HepG2 (cell line): Measurements from ENCODE around the gene ATP6V0D1. TPM values are rescaled to one million over a fixed set of nuclear protein-coding genes. Genes with fewer than 3 reads are reported as not detected.
A peak's percentile ranks its signal among the peaks of the same experiment; 100 is the strongest.

Experiments used
- AKAP8 ChIP-seq: sonication (generic); formaldehyde crosslinking; IDR thresholded peaks from 2 replicates; pipeline ENCODE4 v1.5.1; 2020; ENCODE audit warnings: mild to moderate bottlenecking, missing genetic modification reagents
- ATF1 ChIP-seq: IDR thresholded peaks from 2 replicates; pipeline ENCODE4 v1.6.1; 2016; ENCODE audit warnings: mild to moderate bottlenecking, control low read depth
- BCL3 ChIP-seq: sonication (generic); formaldehyde crosslinking; IDR thresholded peaks from 2 replicates; pipeline ENCODE4 v1.5.1; 2020; ENCODE audit warnings: mild to moderate bottlenecking, missing genetic modification reagents, moderate library complexity
- BRF2 ChIP-seq: sonication (generic); formaldehyde crosslinking; IDR thresholded peaks from 2 replicates; pipeline ENCODE4 v1.8.1; 2022; ENCODE audit warnings: mild to moderate bottlenecking, missing genetic modification reagents
- CBFB ChIP-seq: sonication (generic); formaldehyde crosslinking; IDR thresholded peaks from 2 replicates; pipeline ENCODE4 v1.4.0; 2020; ENCODE audit warnings: missing genetic modification reagents
- CCDC6 ChIP-seq: sonication (generic); formaldehyde crosslinking; IDR thresholded peaks from 2 replicates; pipeline ENCODE4 v1.8.1; 2022; ENCODE audit warnings: mild to moderate bottlenecking, missing genetic modification reagents, moderate library complexity
- DDIT3 ChIP-seq: sonication (generic); formaldehyde crosslinking; IDR thresholded peaks from 2 replicates; pipeline ENCODE4 v1.4.0; 2020; ENCODE audit warnings: mild to moderate bottlenecking, missing genetic modification reagents
- DNMT3B ChIP-seq: conservative IDR thresholded peaks from 2 replicates; pipeline ENCODE4 v1.6.1; 2016; ENCODE audit warnings: missing biosample characterization, control low read depth
- DPF2 ChIP-seq: sonication (generic); formaldehyde crosslinking; IDR thresholded peaks from 2 replicates; pipeline ENCODE4 v1.4.0; 2020; ENCODE audit warnings: mild to moderate bottlenecking, low read depth, missing genetic modification reagents, borderline replicate concordance
- EED ChIP-seq: sonication (generic); formaldehyde crosslinking; IDR thresholded peaks from 2 replicates; pipeline ENCODE4 v1.5.0; 2020; ENCODE audit warnings: mild to moderate bottlenecking, missing genetic modification reagents
- EZH2 ChIP-seq: conservative IDR thresholded peaks from 2 replicates; pipeline ENCODE4 v1.6.1; 2012; ENCODE audit warnings: mild to moderate bottlenecking, low read depth, low read length, moderate library complexity
- HDAC1 ChIP-seq: sonication (generic); formaldehyde crosslinking; IDR thresholded peaks from 2 replicates; pipeline ENCODE4 v1.5.1; 2020; ENCODE audit warnings: mild to moderate bottlenecking, missing genetic modification reagents
- KDM1A ChIP-seq: IDR thresholded peaks from 2 replicates; pipeline ENCODE4 v1.6.1; 2016; ENCODE audit warnings: missing compliant biosample characterization
- KDM3A ChIP-seq: IDR thresholded peaks from 2 replicates; pipeline ENCODE4 v1.6.1; 2018; ENCODE audit warnings: low read depth, missing compliant biosample characterization
- MAF1 ChIP-seq: sonication (generic); formaldehyde crosslinking; IDR thresholded peaks from 2 replicates; pipeline ENCODE4 v1.5.0; 2020; ENCODE audit warnings: missing genetic modification reagents, borderline replicate concordance
- MAFK ChIP-seq, 2 experiments: IDR thresholded peaks in 1 of 2; conservative IDR thresholded peaks in 1 of 2; 2 replicates each; pipeline ENCODE4 v1.6.1; 2011; ENCODE audit warnings: improper control_type of control experiment in 2 of 2, low read length in 2 of 2
- MLXIP ChIP-seq: sonication (generic); formaldehyde crosslinking; IDR thresholded peaks from 2 replicates; pipeline ENCODE4 v1.9.0; 2021; ENCODE audit warnings: missing genetic modification reagents, borderline replicate concordance
- NFKB2 ChIP-seq: sonication (generic); formaldehyde crosslinking; IDR thresholded peaks from 2 replicates; pipeline ENCODE4 v1.4.0; 2020; ENCODE audit warnings: missing genetic modification reagents, borderline replicate concordance
- RAD21 ChIP-seq: fragments of 450-650 bp; formaldehyde crosslinking; IDR thresholded peaks from 2 replicates; pipeline ENCODE4 v1.5.0; 2020; ENCODE audit warnings: mild to moderate bottlenecking
- SMARCC2 ChIP-seq: fragments of 450-650 bp; IDR thresholded peaks from 2 replicates; pipeline ENCODE4 v1.6.1; 2017; ENCODE audit warnings: antibody characterized with exemption, mild to moderate bottlenecking
- TP53 ChIP-seq: sonication (generic); formaldehyde crosslinking; conservative IDR thresholded peaks from 2 replicates; pipeline ENCODE4 v1.4.0; 2020; ENCODE audit warnings: missing genetic modification reagents
- ZBTB38 ChIP-seq: sonication (generic); formaldehyde crosslinking; IDR thresholded peaks from 2 replicates; pipeline ENCODE4 v1.5.1; 2020; ENCODE audit warnings: mild to moderate bottlenecking, missing genetic modification reagents
- ZNF337 ChIP-seq: sonication (generic); formaldehyde crosslinking; IDR thresholded peaks from 2 replicates; pipeline ENCODE4 v1.5.1; 2020; ENCODE audit warnings: missing genetic modification reagents, low read depth, mild to moderate bottlenecking, borderline replicate concordance
- ZNF549 ChIP-seq: sonication (generic); formaldehyde crosslinking; IDR thresholded peaks from 2 replicates; pipeline ENCODE4 v1.5.0; 2020; ENCODE audit warnings: missing genetic modification reagents
- ZNF572 ChIP-seq: sonication (generic); formaldehyde crosslinking; IDR thresholded peaks from 2 replicates; pipeline ENCODE4 v1.5.1; 2020; ENCODE audit warnings: mild to moderate bottlenecking, missing genetic modification reagents
- polyA plus RNA-seq, 8 experiments: library from polyadenylated mRNA; depleted of rRNA in 3 of 8; stranded (reverse) in 7 of 8; unstranded in 1 of 8; fragments of >200 nt; fragmentation: Illumina TruSeq in 4 of 8; extraction: Trizol in 4 of 8; gene quantifications; 2 replicates each; pipeline versions ENCODE4 v1.2.1 to v1.2.3, GENCODE V29; 2011 to 2016; ENCODE audit warnings: low read depth in 4 of 8, missing spikeins in 1 of 8, mixed read lengths in 1 of 8; ENCODE audit not compliant: insufficient read depth in 1 of 8
- total RNA-seq, 5 experiments: library from RNA; depleted of rRNA; stranded (reverse); fragments of >200 nt; fragmentation: Illumina TruSeq; extraction: Trizol; gene quantifications; 2 replicates each; pipeline ENCODE4 v1.2.3, GENCODE V29; 2016; ENCODE audit warnings: low read depth in 1 of 5
- TF ChIP-seq, protein P1 (sequence below): sonication (generic); formaldehyde crosslinking; IDR thresholded peaks from 2 replicates; pipeline ENCODE4 v1.8.0; 2022; ENCODE audit warnings: missing genetic modification reagents, low read depth, mild to moderate bottlenecking, borderline replicate concordance

Gene ATP6V0D1
- total and polyA plus RNA-seq, 2 of the 13 experiments (the other 11 are each of a cell fraction or from before 2014, with no cell fraction given) = 51.1 to 61.3 TPM

GRCh38 chr16:67521095-67521804, 40.3 kb upstream of the ATP6V0D1 start (continued):
- peak; percentile 60; the same call in 1 of the 2 replicates for TF ChIP-seq BRF2
- no peak for TF ChIP-seq DNMT3B
- TF ChIP-seq EED (CRISPR knock-in tag) = no peak
- TF ChIP-seq ZNF549 (CRISPR knock-in tag) = no peak
- TF ChIP-seq EZH2 = no peak
- TF ChIP-seq MAF1 (CRISPR knock-in tag) = no peak
- TF ChIP-seq MAFK (conservative IDR thresholded peaks at IDR 0.05 in 1 of 2, IDR thresholded peaks at IDR 0.05 in 1 of 2; ENCODE audit: low read length in 2 of 2) = peak; percentile 66 to 71; a peak in 3 of 4 replicates
- no peak; the same call in 1 of the 2 replicates for TF ChIP-seq TP53 (CRISPR knock-in tag)
- TF ChIP-seq RAD21 (CRISPR knock-in tag) = peak; percentile 94
- peak; percentile 65; the same call in 1 of the 2 replicates for TF ChIP-seq AKAP8
- no peak for TF ChIP-seq KDM1A (CRISPR knock-in tag)
- TF ChIP-seq NFKB2 (CRISPR knock-in tag) = peak; percentile 87; the same call in 1 of the 2 replicates
- peak; percentile 26; the same call in 1 of the 2 replicates for TF ChIP-seq CBFB
- TF ChIP-seq BCL3 = 0 out of 2 replicates have a peak, but pooled peaks have one; percentile 18
- TF ChIP-seq ATF1 (CRISPR knock-in tag) = no peak
- TF ChIP-seq ZBTB38 = peak; percentile 62
- TF ChIP-seq CCDC6 (CRISPR knock-in tag) = peak; percentile 87; the same call in 1 of the 2 replicates
- TF ChIP-seq HDAC1 (CRISPR knock-in tag) = peak; percentile 73
- no peak for TF ChIP-seq DDIT3 (CRISPR knock-in tag)
- TF ChIP-seq ZNF572 = no peak; the same call in 1 of the 2 replicates
- TF ChIP-seq, protein P1, sequence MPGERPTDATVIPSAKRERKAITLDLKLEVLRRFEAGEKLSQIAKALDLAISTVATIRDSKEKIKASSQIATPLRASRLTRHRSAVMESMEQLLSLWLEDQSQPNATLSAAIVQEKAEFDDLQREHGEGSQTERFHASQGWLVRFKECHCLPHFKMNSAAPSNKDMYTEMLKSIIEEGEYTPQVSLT (CRISPR knock-in tag) = no peak
- peak; percentile 94 for TF ChIP-seq KDM3A (CRISPR knock-in tag)
- TF ChIP-seq MLXIP (CRISPR knock-in tag) = no peak
- no peak for TF ChIP-seq DPF2 (CRISPR knock-in tag)
- TF ChIP-seq SMARCC2 = no peak
- TF ChIP-seq ZNF337 (CRISPR knock-in tag) = no peak
